Liver (tissue), 9 donors: ENCODE data around the gene TUBB3. TPM values are rescaled to one million over a fixed set of nuclear protein-coding genes. Genes with fewer than 3 reads are reported as not detected.

ENCODE experiments used
- DNase-seq: peaks from one replicate; pipeline ENCODE4 v3.0.0-alpha.2; 2017; ENCODE audit warnings: low spot score
- H3K27ac ChIP-seq, 2 donors: one replicate each; pipeline ENCODE4 v1.7.0; 2013; ENCODE audit warnings: inconsistent platforms in 2 of 2, low read length in 2 of 2, control low read depth in 1 of 2, low read depth in 1 of 2, mild to moderate bottlenecking in 1 of 2
- H3K27me3 ChIP-seq, 4 donors: one replicate each; pipeline versions ENCODE4 v1.6.1 to v1.7.0; 2013; ENCODE audit warnings: low read length in 3 of 4, inconsistent platforms in 1 of 4, mild to moderate bottlenecking in 1 of 4, moderate library complexity in 1 of 4; ENCODE audit not compliant: control insufficient read depth in 4 of 4, insufficient read depth in 4 of 4
- H3K36me3 ChIP-seq, 4 donors: one replicate each; pipeline versions ENCODE4 v1.6.1 to v1.7.0; 2013; ENCODE audit warnings: low read length in 3 of 4, mild to moderate bottlenecking in 3 of 4, low read depth in 1 of 4, moderate library complexity in 1 of 4; ENCODE audit not compliant: control insufficient read depth in 4 of 4, insufficient read depth in 3 of 4
- H3K4me1 ChIP-seq, 4 donors: one replicate each; pipeline versions ENCODE4 v1.6.1 to v1.7.0; 2013; ENCODE audit warnings: low read length in 3 of 4, mild to moderate bottlenecking in 3 of 4, moderate library complexity in 1 of 4; ENCODE audit not compliant: control insufficient read depth in 4 of 4, insufficient read depth in 4 of 4
- H3K4me3 ChIP-seq, 3 donors: one replicate each; pipeline versions ENCODE4 v1.6.1 to v1.7.0; 2013; ENCODE audit warnings: low read length in 3 of 3, control low read depth in 1 of 3, low read depth in 1 of 3, mild to moderate bottlenecking in 1 of 3
- H3K9ac ChIP-seq, 2 donors: one replicate each; pipeline ENCODE4 v1.7.0; 2013; ENCODE audit warnings: low read length in 2 of 2, mild to moderate bottlenecking in 2 of 2, moderate library complexity in 2 of 2, control low read depth in 1 of 2, low read depth in 1 of 2
- H3K9me3 ChIP-seq, 4 donors: one replicate each; pipeline versions ENCODE4 v1.6.1 to v1.7.0; 2013; ENCODE audit warnings: low read length in 3 of 4; ENCODE audit not compliant: control insufficient read depth in 4 of 4
- ATF3 ChIP-seq: IDR thresholded peaks from 2 replicates; pipeline ENCODE4 v1.6.1; 2016; ENCODE audit warnings: antibody characterized with exemption
- CTCF ChIP-seq: fragments of 150-350 bp; IDR thresholded peaks from 2 replicates; pipeline ENCODE4 v1.5.1; 2017; ENCODE audit warnings: improper control_type of control experiment, low read depth, low read length; ENCODE audit not compliant: missing input control
- FOXA2 ChIP-seq: IDR thresholded peaks from 2 replicates; pipeline ENCODE4 v1.6.1; 2016; ENCODE audit warnings: antibody characterized with exemption
- GABPA ChIP-seq, 2 donors: IDR thresholded peaks in 1 of 2; conservative IDR thresholded peaks in 1 of 2; 2 replicates each; pipeline ENCODE4 v1.6.1; 2016; ENCODE audit warnings: antibody characterized with exemption in 2 of 2, mild to moderate bottlenecking in 1 of 2, moderate library complexity in 1 of 2
- HNF4A ChIP-seq, 2 donors: conservative IDR thresholded peaks; 2 replicates each; pipeline ENCODE4 v1.6.1; 2016; ENCODE audit warnings: antibody characterized with exemption in 2 of 2, mild to moderate bottlenecking in 2 of 2
- MAX ChIP-seq: IDR thresholded peaks from 2 replicates; pipeline ENCODE4 v1.6.1; 2016; ENCODE audit warnings: antibody characterized with exemption
- RAD21 ChIP-seq, 2 donors: IDR thresholded peaks; 2 replicates each; pipeline ENCODE4 v1.6.1; 2016; ENCODE audit warnings: antibody characterized with exemption in 2 of 2, mild to moderate bottlenecking in 2 of 2
- RXRA ChIP-seq, 2 donors: IDR thresholded peaks; 2 replicates each; pipeline ENCODE4 v1.6.1; 2017 to 2018; ENCODE audit warnings: antibody characterized with exemption in 2 of 2, mild to moderate bottlenecking in 1 of 2
- ZBTB33 ChIP-seq: IDR thresholded peaks from 2 replicates; pipeline ENCODE4 v1.6.1; 2016; ENCODE audit warnings: antibody characterized with exemption
- WGBS: extraction: QIAGEN DNeasy Blood & Tissue Kit; methylation state at CpG from one replicate; pipeline ENCODE4 v1.1.7; 2013; 5-methylcytosine and 5-hydroxymethylcytosine counted together
- polyA plus RNA-seq, 2 donors: library from polyadenylated mRNA; stranded (reverse) in 1 of 2; unstranded in 1 of 2; fragments of 200-250 nt in 1 of 2; fragments of >200 nt in 1 of 2; fragmentation: Nextera tagmentation in 1 of 2; extraction: Ambion mirVana in 1 of 2; gene quantifications; one replicate each; pipeline versions ENCODE4 v1.2.1 to v1.2.3, GENCODE V29; 2013 to 2015
- total RNA-seq, 2 donors: library from RNA; depleted of rRNA; stranded (reverse); fragments of >200 nt; gene quantifications; one replicate each; pipeline ENCODE4 v1.2.3, GENCODE V29; 2014
- donor health status: healthy.
- donor health status: healthy.
- donor health status: healthy.
- donor health status: healthy.
- donor health status: healthy.

Gene TUBB3
- total and polyA plus RNA-seq, 4 donors, result 0.17 to 0.89 (median 0.25) TPM; not detected in 1

GRCh38 chr16:89907055-89907814, 15.9 kb upstream of the TUBB3 start (continued):
- TF ChIP-seq CTCF (no peak), ATF3 (no peak)

DNA sequence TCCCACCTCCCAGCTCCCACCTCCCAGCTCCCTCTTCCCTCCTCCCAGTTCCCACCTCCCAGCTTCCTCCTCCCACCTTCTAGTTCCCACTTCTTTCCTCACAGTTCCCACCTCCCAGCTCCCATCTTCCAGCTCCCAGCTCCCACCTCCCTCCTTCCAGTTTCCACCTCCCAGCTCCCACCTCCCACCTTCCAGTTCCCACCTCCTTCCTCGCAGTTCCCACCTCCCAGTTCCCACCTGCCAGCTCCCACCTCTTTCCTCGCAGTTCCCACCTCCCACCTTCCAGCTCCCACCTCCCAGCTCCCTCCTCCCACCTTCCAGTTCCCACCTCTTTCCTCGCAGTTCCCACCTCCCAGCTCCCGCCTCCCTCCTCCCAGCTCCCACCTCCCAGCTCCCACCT, 14.9 kb upstream of the TUBB3 start:
- 94% methylated on average over 4 of the region's 4 CpGs for WGBS

DNA sequence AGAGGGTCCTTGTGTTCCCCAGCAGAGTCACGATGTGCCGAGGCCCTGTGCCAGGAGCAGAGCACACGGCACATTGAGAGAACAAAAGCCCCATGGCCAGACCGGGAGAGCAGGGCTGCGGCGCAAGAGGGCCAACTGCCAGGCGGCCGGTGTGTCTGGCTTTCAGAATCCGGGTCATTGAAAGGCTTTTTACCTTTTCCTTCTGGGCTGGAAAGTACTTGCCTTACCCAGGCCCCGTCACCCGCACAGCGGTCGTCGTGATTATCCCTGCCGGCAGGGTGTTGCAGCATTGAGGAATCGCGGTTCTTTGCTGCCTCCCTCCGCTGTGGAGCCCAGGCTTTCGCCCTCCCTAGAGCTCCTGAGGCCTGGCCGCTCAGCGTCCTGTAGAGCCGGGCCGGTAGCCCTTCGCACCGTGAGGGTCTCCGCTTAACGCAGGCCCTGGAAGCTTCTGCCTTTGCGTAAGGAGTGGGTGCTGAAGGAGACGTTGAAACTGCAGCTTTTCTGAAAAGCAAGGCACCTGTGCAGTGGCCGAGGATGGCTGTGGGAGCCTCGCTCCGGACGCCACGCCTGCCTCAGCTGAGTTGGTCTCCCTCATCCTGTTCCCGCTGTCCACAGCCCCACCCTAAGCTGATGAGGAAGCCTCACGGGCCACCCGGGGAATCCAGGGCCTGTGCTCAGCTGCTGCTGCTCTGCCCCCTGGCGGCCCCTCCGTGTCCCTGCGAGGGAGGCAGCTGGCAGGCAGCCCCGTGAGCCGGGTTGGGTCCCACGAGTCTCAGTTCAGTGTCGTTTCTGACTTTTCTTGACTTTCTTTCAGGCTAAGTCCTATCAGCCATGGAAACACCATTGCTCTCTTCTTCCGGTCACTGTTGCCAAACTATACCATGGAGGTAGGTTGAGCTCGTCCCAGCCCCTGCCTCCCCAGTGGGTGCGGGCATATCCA, 13.1 kb upstream of the TUBB3 start:
- Histone ChIP-seq H3K4me1 (no peaks in the 10 kb centered on the region), H3K9me3 (no peaks in the 10 kb centered on the region), H3K27ac (no peak overlapping the region), H3K27me3 (no peaks in the 10 kb centered on the region), H3K4me3 (no peak overlapping the region), H3K9ac (no peak overlapping the region), H3K36me3 (peaks cover 13 to 46% (median 20%) of the 10 kb centered on the region in 4 donors)
- peak; percentile 73 for DNase-seq
- TF ChIP-seq CTCF (peak; percentile 70), RAD21 (IDR thresholded peaks at IDR 0.05) (peak in 1 of 2 donors; percentile 76), GABPA (IDR thresholded peaks at IDR 0.05 in 1 of 2, conservative IDR thresholded peaks at IDR 0.05 in 1 of 2) (no peak)
- WGBS, result 74% methylated on average over 47 of the region's 47 CpGs

More for the DNA sequence above, 14.9 kb upstream of the TUBB3 start:
- H3K36me3 ChIP-seq, result peaks cover 20 to 62% (median 28%) of the 10 kb centered on the region in 4 donors
- H3K4me3 ChIP-seq, result no peak overlapping the region
- H3K9me3 ChIP-seq, result no peaks in the 10 kb centered on the region
- H3K27ac ChIP-seq, result no peak overlapping the region
- no peak for DNase-seq
- no peak for TF ChIP-seq RXRA (IDR thresholded peaks at IDR 0.05)
- TF ChIP-seq HNF4A (conservative IDR thresholded peaks at IDR 0.05), result no peak
- no peak for TF ChIP-seq ZBTB33
- TF ChIP-seq FOXA2, result no peak
- TF ChIP-seq MAX, result no peak
- no peak for TF ChIP-seq GABPA (IDR thresholded peaks at IDR 0.05 in 1 of 2, conservative IDR thresholded peaks at IDR 0.05 in 1 of 2)
- no peak overlapping the region for H3K9ac ChIP-seq
- no peaks in the 10 kb centered on the region for H3K27me3 ChIP-seq
- no peaks in the 10 kb centered on the region for H3K4me1 ChIP-seq
